Lower leg skin (tissue), 4 donors: Measurements from ENCODE around the gene CASTOR1. TPM values are rescaled to one million over a fixed set of nuclear protein-coding genes. Genes with fewer than 3 reads are reported as not detected.

Source experiments
- DNase-seq, 2 donors: peaks; one replicate each; pipeline ENCODE4 v3.0.0-alpha.2; 2019; ENCODE audit warnings: low spot score in 2 of 2
- H3K4me3 ChIP-seq: fragments of 200-600 bp; sonication (generic); 2 replicates; pipeline ENCODE4 v1.5.1; 2017; ENCODE audit warnings: mild to moderate bottlenecking, low read depth; ENCODE audit not compliant: poor library complexity, severe bottlenecking
- POLR2A ChIP-seq, 2 donors: fragments of 450-650 bp; IDR thresholded peaks; one replicate each; pipeline ENCODE4 v1.6.1; 2016 to 2017; ENCODE audit warnings: antibody characterized with exemption in 2 of 2, mild to moderate bottlenecking in 1 of 2, moderate library complexity in 1 of 2
- WGBS, 2 donors: methylation state at CpG; one replicate each; pipeline ENCODE4 v1.1.5; 2018; 5-methylcytosine and 5-hydroxymethylcytosine counted together
- intact Hi-C: fragments of 100-400 bp; cut with DNase I; formaldehyde crosslinking; loops from one replicate; pipeline ENCODE4 v1.15.0; 2023; ENCODE audit warnings: low total_unique reads
- total RNA-seq, 4 donors: library from RNA; depleted of rRNA; stranded (reverse); fragments of >200 nt; gene quantifications; one replicate each; pipeline ENCODE4 v1.1.0, GENCODE V29; 2016
- TF ChIP-seq, protein P1 (sequence below), 3 donors: fragments of 450-650 bp; IDR thresholded peaks; one replicate each; pipeline ENCODE4 v1.5.1; 2016; ENCODE audit warnings: antibody characterized with exemption in 3 of 3, mild to moderate bottlenecking in 3 of 3, moderate library complexity in 2 of 3

Gene CASTOR1
- total RNA-seq, 4 donors from 2014 or later, result 16.3 to 38.1 (median 22.6) TPM

DNA sequence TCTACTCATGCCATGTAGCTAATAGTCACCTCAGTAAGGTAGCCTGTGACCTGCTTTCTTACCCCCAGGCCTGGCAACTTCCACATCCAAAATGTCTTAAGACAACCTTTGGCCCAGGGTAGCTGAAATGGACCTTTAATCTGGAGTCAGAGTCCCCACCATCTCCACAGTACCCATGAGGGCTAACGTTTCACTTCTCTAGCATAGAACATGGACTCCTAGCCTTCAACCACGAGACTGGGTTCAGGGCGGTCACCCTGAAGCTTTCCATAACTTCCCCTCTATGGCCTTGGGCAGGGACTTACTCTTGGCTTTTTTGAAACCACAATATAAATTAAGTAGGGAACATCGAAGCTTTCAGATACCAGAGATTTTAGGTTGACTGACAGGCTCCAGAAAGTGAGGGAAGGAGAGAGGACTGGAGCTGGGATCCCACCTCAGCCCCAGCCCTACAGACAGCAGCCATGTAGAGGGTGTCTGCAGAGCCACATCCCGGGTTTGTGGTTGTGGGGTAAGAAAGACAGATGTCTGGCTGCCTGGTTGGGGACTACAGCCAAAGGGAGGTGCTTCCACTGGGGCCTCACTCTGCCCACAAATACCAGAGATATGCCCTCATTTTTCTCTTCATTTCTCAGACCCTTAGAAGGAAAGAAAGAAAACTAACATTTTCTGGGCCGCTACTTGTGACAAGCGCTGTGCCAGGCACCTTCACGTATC lies 34.9 kb upstream of the CASTOR1 start:
- TF ChIP-seq POLR2A (IDR thresholded peaks at IDR 0.05), result no peak
- TF ChIP-seq, protein P1, sequence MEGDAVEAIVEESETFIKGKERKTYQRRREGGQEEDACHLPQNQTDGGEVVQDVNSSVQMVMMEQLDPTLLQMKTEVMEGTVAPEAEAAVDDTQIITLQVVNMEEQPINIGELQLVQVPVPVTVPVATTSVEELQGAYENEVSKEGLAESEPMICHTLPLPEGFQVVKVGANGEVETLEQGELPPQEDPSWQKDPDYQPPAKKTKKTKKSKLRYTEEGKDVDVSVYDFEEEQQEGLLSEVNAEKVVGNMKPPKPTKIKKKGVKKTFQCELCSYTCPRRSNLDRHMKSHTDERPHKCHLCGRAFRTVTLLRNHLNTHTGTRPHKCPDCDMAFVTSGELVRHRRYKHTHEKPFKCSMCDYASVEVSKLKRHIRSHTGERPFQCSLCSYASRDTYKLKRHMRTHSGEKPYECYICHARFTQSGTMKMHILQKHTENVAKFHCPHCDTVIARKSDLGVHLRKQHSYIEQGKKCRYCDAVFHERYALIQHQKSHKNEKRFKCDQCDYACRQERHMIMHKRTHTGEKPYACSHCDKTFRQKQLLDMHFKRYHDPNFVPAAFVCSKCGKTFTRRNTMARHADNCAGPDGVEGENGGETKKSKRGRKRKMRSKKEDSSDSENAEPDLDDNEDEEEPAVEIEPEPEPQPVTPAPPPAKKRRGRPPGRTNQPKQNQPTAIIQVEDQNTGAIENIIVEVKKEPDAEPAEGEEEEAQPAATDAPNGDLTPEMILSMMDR (IDR thresholded peaks at IDR 0.05), result no peak
- intact Hi-C loops, result no loop called here
- 34 to 36% methylated on average over 8 of the region's 8 CpGs for whole genome bisulfite sequencing, 2 donors
- no peak for DNase-seq
- H3K4me3 ChIP-seq, result no peak overlapping the region

DNA sequence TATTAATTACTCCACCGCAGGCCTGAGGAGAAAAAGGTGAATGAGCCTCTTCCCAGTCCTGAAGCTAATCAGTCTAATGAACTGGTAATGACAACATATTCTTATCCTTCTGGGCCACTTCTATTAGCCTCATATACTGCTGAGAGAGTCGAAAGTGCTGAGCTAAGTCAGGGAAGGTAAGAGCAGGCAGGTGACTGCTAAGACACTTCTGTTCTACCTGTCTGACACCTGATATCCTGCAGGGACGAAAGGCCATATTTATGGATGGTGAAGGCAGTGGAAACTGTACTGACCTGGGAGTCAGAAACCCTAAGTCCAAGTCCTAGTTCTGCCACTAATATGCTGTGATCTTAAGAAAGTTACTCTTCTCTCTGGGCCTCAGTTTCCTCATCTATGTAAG lies 33.9 kb upstream of the CASTOR1 start:
- TF ChIP-seq, protein P1 (IDR thresholded peaks at IDR 0.05), result no peak
- no peak for TF ChIP-seq POLR2A (IDR thresholded peaks at IDR 0.05)
- no peak overlapping the region for H3K4me3 ChIP-seq
- DNase-seq, result no peak
- WGBS, 2 donors, result 88 to 93% methylated on average over 3 of the region's 3 CpGs
- intact Hi-C loops, result no loop called here

DNA sequence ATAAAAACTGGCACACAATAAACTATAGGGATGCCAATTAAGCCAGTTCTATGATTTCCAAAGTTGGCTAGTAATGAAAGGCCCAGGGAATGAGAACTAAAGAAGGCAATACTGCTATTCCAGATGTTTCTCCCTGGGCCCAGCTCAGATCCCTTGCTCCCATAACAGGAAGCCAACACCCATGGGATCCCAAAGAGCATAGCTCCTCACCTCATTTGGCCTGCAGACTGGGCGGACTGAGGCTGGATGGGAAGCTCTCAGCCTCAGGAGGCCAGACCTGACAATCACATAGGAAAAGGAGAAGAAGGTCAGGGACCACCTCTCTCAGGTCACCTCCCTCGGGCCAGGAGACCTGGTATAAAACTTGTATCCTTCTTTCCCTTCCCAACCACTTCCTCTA lies 32.2 kb upstream of the CASTOR1 start:
- DNase-seq, result no peak
- intact Hi-C loops, result no loop called here
- TF ChIP-seq, protein P1 (IDR thresholded peaks at IDR 0.05), result no peak
- TF ChIP-seq POLR2A (IDR thresholded peaks at IDR 0.05), result no peak
- 72 to 76% methylated on average over 2 of the region's 2 CpGs for WGBS, 2 donors
- no peak overlapping the region for H3K4me3 ChIP-seq

DNA sequence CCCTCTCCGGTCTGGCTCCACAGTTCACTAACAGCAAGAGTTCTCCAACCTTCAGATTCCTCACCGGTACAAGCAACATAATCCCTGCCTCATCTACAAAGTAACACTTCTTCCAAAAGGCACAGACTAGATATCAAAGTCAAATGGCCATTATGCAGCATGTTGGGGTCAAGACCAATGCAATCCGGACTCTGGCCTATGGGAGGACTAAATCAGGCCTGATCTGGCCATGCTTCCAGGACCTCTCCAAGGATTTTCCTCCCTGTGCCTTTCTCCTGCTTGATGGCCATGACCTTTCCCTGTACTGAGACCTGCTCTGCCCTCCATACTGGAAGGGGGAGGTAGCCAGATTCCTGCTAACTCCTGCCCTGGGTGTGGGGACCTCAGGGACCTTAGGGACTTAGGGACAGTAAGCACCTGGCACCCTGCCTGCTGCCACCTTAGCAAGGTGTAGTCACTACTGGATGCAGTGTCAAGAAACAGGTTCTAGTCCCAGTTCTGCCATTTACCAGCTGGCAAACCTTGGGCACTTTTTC lies 30.8 kb upstream of the CASTOR1 start:
- WGBS, 2 donors, result 88 to 97% methylated on average over 3 of the region's 3 CpGs
- no peak for TF ChIP-seq POLR2A (IDR thresholded peaks at IDR 0.05)
- TF ChIP-seq, protein P1 (IDR thresholded peaks at IDR 0.05), result no peak
- no peak overlapping the region for H3K4me3 ChIP-seq
- no peak for DNase-seq
- intact Hi-C loops, result no loop called here

DNA sequence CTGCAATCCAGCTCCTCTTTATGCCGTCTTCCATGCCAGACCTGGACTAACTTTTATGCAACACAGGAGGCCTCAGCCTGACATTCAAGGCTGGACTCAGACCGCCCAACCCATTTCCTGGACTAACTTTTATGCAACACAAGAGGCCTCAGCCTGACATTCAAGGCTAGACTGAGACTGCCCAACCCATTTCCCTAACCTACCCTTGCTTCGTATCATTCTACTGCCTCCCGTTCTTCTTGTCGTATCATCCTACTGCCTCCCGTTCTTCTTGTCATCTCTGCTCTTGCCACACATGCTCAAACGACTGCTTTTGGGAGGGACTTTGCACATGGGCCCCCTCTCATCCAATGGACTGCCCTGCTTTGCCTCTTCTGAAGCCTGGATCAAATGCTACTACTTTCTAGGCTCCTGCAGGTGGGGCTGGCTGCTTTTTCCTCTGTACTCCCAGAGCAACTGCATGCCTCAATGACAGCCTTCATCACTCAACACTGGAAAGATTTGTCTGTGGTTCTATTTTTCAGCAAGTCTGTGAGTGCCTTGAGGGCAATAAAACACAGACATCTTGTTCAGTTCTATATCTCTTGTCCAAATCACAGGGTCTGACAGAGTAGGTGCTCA lies 29.6 kb upstream of the CASTOR1 start:
- intact Hi-C loops, result no loop called here
- H3K4me3 ChIP-seq, result no peak overlapping the region
- TF ChIP-seq, protein P1 (IDR thresholded peaks at IDR 0.05), result no peak
- TF ChIP-seq POLR2A (IDR thresholded peaks at IDR 0.05), result no peak
- WGBS, 2 donors, result 73 to 75% methylated on average over 7 of the region's 7 CpGs
- DNase-seq, result no peak
